Adipocyte (in vitro differentiated cells): ENCODE data around the gene RASSF7.

Source experiments
- DNase-seq: peaks from one replicate; pipeline ENCODE4 v3.0.0-alpha.2; 2015; ENCODE audit warnings: low read depth
- H3K27me3 ChIP-seq: replicated peaks from 2 replicates; pipeline ENCODE4 v1.7.0; 2013; ENCODE audit warnings: mild to moderate bottlenecking, low read length, moderate library complexity; ENCODE audit not compliant: control insufficient read depth, insufficient read depth
- H3K36me3 ChIP-seq: 2 replicates; pipeline ENCODE4 v1.7.0; 2013; ENCODE audit warnings: low read length, mild to moderate bottlenecking, moderate library complexity; ENCODE audit not compliant: control insufficient read depth, insufficient read depth, severe bottlenecking
- H3K4me1 ChIP-seq: 2 replicates; pipeline ENCODE4 v1.7.0; 2013; ENCODE audit warnings: mild to moderate bottlenecking, low read length, moderate library complexity; ENCODE audit not compliant: control insufficient read depth, insufficient read depth
- H3K4me3 ChIP-seq: 2 replicates; pipeline ENCODE4 v1.7.0; 2013; ENCODE audit warnings: mild to moderate bottlenecking, low read length, moderate library complexity
- H3K9ac ChIP-seq: 2 replicates; pipeline ENCODE4 v1.7.0; 2013; ENCODE audit warnings: mild to moderate bottlenecking, low read length, moderate library complexity
- H3K9me3 ChIP-seq: 2 replicates; pipeline ENCODE4 v1.7.0; 2013; ENCODE audit warnings: mild to moderate bottlenecking, low read length, moderate library complexity; ENCODE audit not compliant: control insufficient read depth

RASSF7 gene

DNA sequence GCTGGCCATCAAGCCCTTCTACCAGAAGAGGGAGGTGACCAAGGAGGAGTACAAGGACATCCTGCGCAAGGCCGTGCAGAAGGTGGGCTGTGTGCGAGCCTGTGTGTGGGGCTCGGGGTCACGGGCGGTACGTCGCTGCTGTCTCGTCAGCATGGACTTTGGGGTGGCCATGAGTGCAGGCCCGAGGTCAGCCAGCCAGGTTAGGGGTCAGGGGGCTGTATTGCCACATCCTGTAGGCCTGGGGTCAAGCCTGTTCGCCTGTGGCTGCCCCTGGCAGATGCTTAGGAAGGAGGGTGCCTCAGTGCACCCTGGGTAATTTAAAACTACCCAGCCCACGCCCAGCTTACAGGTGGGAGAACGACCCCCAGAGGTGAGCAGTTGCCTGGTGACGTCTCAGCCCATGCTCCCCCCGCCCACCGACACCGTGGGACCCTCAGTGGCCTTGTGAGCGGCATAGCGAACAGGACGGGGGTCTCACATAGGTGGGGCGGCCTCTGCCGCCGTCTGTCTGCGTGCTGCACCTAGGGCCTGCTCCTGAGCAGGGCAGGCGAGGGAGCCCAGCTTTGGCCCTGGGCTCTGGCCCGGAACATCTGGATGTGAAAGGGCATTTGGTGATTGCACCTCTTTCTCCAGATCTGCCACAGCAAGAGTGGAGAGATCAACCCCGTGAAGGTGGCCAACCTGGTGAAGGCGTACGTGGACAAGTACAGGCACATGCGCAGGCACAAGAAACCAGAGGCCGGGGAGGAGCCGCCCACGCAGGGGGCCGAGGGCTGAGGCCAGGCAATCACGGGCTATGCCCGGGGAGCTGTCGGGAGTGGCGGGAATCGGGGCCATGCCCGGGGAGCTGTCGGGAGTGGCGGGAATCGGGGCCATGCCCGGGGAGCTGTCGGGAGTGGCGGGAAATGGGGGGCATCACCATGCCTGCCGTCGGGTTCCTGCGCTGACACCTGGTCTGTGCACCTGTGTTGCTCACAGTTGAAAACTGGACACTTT, 50.5 kb downstream of the RASSF7 start:
- Histone ChIP-seq H3K9me3 (no peaks in the 10 kb centered on the region), H3K4me3 (no peak overlapping the region), H3K27me3 (no peaks in the 10 kb centered on the region), H3K9ac (no peak overlapping the region), H3K36me3 (peaks cover 65% of the 10 kb centered on the region), H3K4me1 (peaks cover 11% of the 10 kb centered on the region)
- no peak for DNase-seq

- peak; percentile 14 for DNase-seq
- Histone ChIP-seq H3K4me3 (no peak overlapping the region), H3K9me3 (no peaks in the 10 kb centered on the region), H3K9ac (no peak overlapping the region), H3K36me3 (peaks cover 54% of the 10 kb centered on the region), H3K4me1 (peaks cover 11% of the 10 kb centered on the region), H3K27me3 (no peaks in the 10 kb centered on the region)
Measured at GRCh38 chr11:612201-612960, 51.6 kb downstream of the RASSF7 start.

GRCh38 chr11:612961-613300, 52.2 kb downstream of the RASSF7 start:
- no peaks in the 10 kb centered on the region for H3K27me3 ChIP-seq
- DNase-seq, result no peak
- H3K9ac ChIP-seq, result no peak overlapping the region
- H3K9me3 ChIP-seq, result no peaks in the 10 kb centered on the region
- H3K4me3 ChIP-seq, result no peak overlapping the region
- peaks cover 11% of the 10 kb centered on the region for H3K4me1 ChIP-seq
- peaks cover 49% of the 10 kb centered on the region for H3K36me3 ChIP-seq

- no peaks in the 10 kb centered on the region for H3K27me3 ChIP-seq
- H3K36me3 ChIP-seq, result peaks cover 47% of the 10 kb centered on the region
- DNase-seq, result peak; percentile 46
- H3K9ac ChIP-seq, result no peak overlapping the region
- no peaks in the 10 kb centered on the region for H3K9me3 ChIP-seq
- peaks cover 11% of the 10 kb centered on the region for H3K4me1 ChIP-seq
- H3K4me3 ChIP-seq, result no peak overlapping the region
Measured at GRCh38 chr11:613369-613968, 52.7 kb downstream of the RASSF7 start.
